Stimulated activated CD4-positive, alpha-beta T cell treated with anti-CD3 and anti-CD28 coated beads, TNF-alpha, amount 100 ng/mL, for 1 hour (primary cell): ENCODE results near the gene BTBD7.

Experiments used
- DNase-seq, 3 donors: peaks; one replicate each; pipeline ENCODE4 v3.0.0-alpha.2; 2020; ENCODE audit warnings: low read depth in 3 of 3, low spot score in 1 of 3

Gene BTBD7

DNA sequence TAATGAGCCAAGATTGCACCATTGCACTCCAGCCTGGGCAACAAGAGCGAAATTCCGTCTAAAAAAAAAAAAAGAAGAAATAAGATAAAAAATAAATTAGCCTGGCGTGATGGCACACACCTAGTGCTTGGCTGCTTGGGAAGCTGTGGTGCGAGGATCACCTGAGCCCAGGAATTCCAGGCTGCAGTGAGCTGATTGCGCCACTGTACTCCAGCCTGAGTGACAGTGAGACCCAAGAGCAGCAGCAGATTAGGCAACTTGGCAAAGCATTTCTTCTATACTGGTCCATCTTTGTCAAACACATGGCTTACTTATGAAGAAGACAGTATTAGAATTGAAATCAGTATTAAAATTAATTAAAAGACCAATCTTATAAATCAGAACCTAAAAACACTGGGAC lies 132.3 kb downstream of the BTBD7 start:
- DNase-seq, result no peak

DNA sequence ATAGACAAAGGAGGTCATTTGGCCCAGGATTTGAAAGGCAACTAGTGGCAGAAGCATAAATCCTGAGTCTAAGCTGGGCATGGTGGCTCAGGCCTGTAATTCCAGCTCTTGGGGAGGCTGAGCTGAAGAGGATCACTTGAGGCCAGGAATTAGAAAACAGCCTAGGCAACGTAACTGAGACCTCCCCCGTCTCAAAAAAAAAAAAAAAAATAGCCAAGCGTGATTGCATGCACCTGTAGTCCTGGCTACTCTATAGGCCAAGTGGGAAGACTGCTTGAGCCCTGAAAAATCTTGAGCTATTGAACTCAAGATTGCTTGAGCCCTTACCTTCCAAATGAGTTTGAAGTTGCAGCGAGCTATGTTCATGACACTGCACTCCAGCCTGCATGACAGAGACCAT lies 133.8 kb downstream of the BTBD7 start:
- DNase-seq, result no peak

DNA sequence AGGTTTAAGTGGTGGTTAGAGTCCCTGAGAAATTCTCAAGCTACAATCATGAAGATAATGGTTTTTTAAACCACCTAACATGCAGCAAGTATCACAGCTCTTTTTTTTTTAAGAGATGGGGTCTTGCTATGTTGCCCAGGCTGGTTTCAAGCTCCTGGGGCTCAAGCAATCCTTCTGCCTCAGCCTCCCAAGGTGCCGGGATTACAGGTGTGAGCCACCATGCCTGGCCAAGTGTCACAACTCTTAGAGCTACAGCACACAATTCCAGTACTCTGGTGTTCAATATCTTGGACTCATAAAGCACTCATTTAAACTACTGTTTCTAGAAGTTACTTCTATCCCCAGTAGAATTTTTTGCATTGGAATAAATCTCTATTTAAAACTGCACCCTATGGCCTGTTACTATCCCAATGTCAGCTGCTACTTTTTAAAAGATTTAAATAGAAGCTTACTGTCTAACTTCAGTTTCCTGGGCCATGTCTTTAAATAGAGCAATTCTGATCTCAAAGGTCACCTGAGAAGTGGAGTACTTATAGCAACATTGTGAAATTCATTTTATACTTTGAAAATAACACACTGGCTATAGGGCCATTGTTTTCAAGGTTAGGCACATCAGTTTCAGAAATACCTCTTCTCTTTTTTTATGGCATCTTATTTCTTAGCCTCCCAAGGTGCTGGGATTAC lies 137.4 kb downstream of the BTBD7 start:
- DNase-seq, result no peak
